HG03095 (cell line): ENCODE measurements around the gene FLAD1.

Experiments used
- ATAC-seq: cut with Tn5 transposase; IDR thresholded peaks from one replicate; pipeline ENCODE4 v1.9.1; 2021; ENCODE audit warnings: moderate library complexity; ENCODE audit not compliant: unreplicated experiment

The FLAD1 gene

GRCh38 chr1:155014709-155015508 is 31.8 kb downstream of the FLAD1 start:
- ATAC-seq, result no peak

GRCh38 chr1:155015527-155016230 is 32.5 kb downstream of the FLAD1 start:
- no peak for ATAC-seq

- ATAC-seq, result no peak
Observed at GRCh38 chr1:155016231-155016831, 33.2 kb downstream of the FLAD1 start.

- peak; percentile 52 for ATAC-seq
Observed at GRCh38 chr1:155017041-155017945, 34.1 kb downstream of the FLAD1 start.

- ATAC-seq, result no peak
Observed at GRCh38 chr1:155017946-155018316, 34.8 kb downstream of the FLAD1 start.

- ATAC-seq, result no peak
Observed at GRCh38 chr1:155018617-155019348, 35.6 kb downstream of the FLAD1 start.

GRCh38 chr1:155019377-155020245 is 36.5 kb downstream of the FLAD1 start:
- ATAC-seq, result no peak

GRCh38 chr1:155022136-155022926 is 39.2 kb downstream of the FLAD1 start:
- ATAC-seq, result no peak

- no peak for ATAC-seq
Observed at GRCh38 chr1:155022927-155023236, 39.7 kb downstream of the FLAD1 start.

- no peak for ATAC-seq
Observed at GRCh38 chr1:155023627-155024026, 40.5 kb downstream of the FLAD1 start.

- ATAC-seq, result no peak
Observed at GRCh38 chr1:155024315-155024714, 41.2 kb downstream of the FLAD1 start.

GRCh38 chr1:155026154-155026553 is 43.0 kb downstream of the FLAD1 start:
- no peak for ATAC-seq

- ATAC-seq, result no peak
Observed at GRCh38 chr1:155026588-155026987, 43.4 kb downstream of the FLAD1 start.

- no peak for ATAC-seq
Observed at GRCh38 chr1:155029513-155030242, 46.5 kb downstream of the FLAD1 start.

GRCh38 chr1:155030243-155030795 is 47.2 kb downstream of the FLAD1 start:
- no peak for ATAC-seq

GRCh38 chr1:155030899-155031298 is 47.8 kb downstream of the FLAD1 start:
- ATAC-seq, result no peak

- no peak for ATAC-seq
Observed at GRCh38 chr1:155032886-155033285, 49.7 kb downstream of the FLAD1 start.

GRCh38 chr1:155033524-155033923 is 50.4 kb downstream of the FLAD1 start, which contains the start of the genes DCST1 and DCST2:
Gene DCST1, plus strand, starts transcription at chr1:155033824. Its CDS starts 213 bp downstream, at chr1:155034037.
Gene DCST2, minus strand, starts transcription at chr1:155033781. Its CDS starts 80 bp downstream, at chr1:155033701.
- no peak for ATAC-seq
